MM.1S (cell line): Measurements from ENCODE around the gene ABCC4.

Experiments used
- CTCF ChIP-seq: fragments of 300-600 bp; sonication (generic); IDR thresholded peaks from 2 replicates; pipeline ENCODE4 v1.5.1; 2016; ENCODE audit warnings: antibody characterized with exemption, low read length, mixed read lengths
- EZH2 ChIP-seq: fragments of 300-600 bp; sonication (generic); optimal IDR thresholded peaks from 2 replicates; pipeline ENCODE3; 2017; ENCODE audit warnings: low read depth, mild to moderate bottlenecking, antibody characterized with exemption, low read length, mixed read lengths
- EZH2phosphoT487 ChIP-seq: fragments of 300-600 bp; sonication (generic); IDR thresholded peaks from 2 replicates; pipeline ENCODE4 v1.6.1; 2018; ENCODE audit warnings: antibody characterized with exemption, low read length

DNA sequence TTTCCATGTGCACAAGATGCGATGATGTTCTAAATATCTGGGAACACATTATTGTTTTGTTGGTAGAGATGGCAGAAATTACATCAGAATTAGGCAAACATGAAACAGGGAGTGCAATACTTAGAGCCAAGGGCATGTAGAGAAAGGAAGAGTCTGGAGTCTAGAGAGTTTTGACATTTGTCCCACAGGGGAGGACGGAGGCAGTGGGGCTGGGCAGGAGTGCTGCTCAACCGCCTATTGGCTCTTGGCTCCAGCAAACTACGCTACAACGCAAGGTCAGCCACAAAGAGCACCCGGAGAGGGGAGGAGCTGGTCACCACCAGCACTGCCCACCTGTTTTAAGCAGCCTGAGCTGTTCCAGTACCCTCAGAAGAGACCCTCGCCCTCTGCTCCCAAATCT, 108.3 kb downstream of the ABCC4 start:
- TF ChIP-seq CTCF (no peak), EZH2phosphoT487 (no peak), EZH2 (no peak)
